ENCODE measurements around the gene ATG3.

GRCh38 chr3:112598731-112599130 is 37.0 kb upstream of the ATG3 start:
- TF ChIP-seq POLR2A (IDR thresholded peaks at IDR 0.05) (no peak), CTCF (IDR thresholded peaks at IDR 0.05) (no peak)
